ENCODE results near the gene MGAT4A.
"Not testable (repeated sequence)": the region's sequence is repeated elsewhere in the genome, so short reads cannot be mapped to it uniquely, and the experiment has no call there.

Gene MGAT4A

DNA sequence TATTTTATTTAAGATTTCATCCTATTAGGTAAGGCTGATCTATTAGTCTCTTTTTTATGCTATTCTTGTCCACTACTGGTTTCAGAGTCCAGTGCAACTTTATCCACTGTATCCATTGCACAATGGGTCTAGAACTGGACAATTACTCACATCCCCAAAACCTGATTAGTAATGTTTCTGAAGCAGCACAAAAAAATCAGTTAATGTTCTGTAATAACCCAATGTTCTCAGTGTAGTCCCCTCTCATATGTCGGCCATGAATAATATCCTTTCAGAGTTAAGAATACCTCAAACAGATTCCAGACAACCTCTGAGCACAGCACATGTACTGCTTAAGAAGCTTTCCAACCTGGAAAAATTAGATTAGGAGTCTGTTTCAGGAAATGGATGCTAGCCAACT lies 29.7 kb downstream of the MGAT4A start:
- peak in 1 of 2 experiments; percentile 6 for DNase-seq

GRCh38 chr2:98698896-98699295 lies 32.0 kb downstream of the MGAT4A start:
- no peak for DNase-seq

- no peak for DNase-seq
Observed at GRCh38 chr2:98697651-98698337, 33.1 kb downstream of the MGAT4A start.

DNA sequence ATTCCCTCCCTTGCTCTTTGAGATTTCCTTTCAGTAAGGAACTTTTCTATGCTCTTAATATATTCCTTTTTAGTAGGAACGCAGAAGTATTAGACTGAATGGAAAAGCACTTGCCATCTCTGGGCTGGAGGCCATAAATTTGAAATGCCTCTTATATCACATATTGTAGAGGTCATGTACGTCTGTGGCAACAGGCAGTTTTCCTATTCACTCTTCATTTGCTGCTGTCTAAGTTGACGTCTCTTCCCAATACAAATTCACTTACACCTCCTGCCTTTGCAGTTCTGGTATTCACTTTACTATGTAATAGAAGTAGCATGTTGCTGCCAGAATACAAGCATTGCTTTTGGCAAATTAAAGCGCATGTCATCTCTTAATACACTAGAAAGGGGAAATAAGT lies 34.7 kb downstream of the MGAT4A start:
- no peak for DNase-seq

- DNase-seq = no peak
Observed at GRCh38 chr2:98695255-98695654, 35.7 kb downstream of the MGAT4A start.

DNA sequence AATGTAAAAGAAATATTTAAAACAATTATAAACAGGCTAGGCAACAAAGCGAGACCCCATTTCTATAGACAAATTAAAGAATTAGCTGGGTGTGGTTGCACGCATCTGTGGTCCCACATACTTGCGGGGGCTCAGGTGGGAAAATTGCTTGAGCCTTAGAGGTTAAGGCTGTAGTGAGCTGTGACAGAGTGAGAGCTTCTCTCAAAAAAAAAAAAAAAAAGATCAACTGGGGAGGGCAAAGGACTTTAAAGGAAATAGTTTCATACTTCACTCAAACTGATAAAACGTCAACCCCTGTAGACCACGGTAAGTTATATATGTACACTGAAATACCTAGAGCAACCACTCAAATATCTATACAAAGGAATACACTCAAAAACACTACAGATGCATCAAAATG lies 37.5 kb downstream of the MGAT4A start:
- no peak for DNase-seq

DNA sequence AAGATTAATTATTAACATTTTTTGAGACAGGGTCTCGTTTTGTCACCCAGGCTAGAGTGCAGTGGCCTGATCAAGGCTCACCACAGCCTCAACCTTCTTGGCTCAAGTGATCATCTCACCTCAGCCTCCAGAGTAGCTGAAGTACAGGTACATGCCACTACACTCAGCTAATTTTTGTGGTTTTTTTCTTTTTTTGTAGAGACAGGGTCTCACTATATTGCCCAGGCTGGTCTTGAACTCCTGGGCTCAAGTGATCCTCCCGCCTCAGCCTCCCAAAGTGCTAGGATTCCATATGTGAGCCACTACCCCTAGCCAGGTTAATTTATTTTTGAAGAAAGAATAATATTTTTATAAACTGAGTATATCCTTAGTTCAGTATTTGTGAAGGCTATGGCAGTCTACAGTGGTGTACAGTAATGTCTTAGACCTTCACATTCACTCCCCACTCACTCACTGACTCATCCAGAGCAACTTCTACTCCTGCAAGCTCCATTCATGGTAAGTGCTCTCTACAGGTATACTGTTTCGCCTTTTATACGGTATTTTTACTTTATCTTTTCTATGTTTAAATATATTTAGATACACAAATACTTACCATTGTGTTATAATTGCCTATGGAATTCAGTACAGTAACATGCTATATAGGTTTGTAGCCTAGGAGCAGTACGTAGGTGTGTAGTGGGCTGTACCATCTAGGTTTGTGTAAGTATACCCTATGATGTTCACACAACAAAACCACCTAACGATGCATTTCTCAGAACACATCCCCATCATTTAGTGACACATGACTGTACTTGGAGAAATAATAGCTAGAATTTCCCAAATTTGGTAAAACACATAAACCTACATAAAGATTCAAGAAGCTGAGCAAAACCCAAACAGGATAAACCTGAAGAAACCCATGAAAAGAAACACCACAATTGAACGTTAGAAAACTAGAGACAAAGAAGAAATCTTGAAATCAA lies 38.6 kb downstream of the MGAT4A start:
- no peak for DNase-seq

- no peak for DNase-seq
Observed at GRCh38 chr2:98691303-98691702, 39.6 kb downstream of the MGAT4A start.

- DNase-seq = no peak
Observed at GRCh38 chr2:98685930-98686887, 44.7 kb downstream of the MGAT4A start.

GRCh38 chr2:98683728-98684127 lies 47.2 kb downstream of the MGAT4A start:
- no peak for DNase-seq

DNA sequence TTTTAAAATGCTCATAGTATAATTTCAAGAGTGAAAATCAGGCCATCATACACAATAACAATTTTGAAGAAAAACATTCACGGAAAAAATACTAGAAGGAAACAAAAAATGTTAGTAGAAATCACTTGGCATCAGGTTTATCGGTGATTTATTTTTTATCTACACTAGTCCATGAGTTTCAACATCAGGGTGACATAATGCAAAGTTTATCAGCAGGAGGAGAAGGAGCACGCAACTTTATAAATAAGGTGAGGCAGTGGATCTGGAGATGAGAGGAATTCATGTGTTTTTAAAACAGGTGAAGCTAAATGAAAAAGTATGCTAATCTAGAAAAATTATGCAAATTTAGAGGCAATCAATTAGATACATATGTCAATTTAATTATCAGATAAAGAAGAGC lies 54.2 kb downstream of the MGAT4A start:
- no peak for DNase-seq

GRCh38 chr2:98674233-98674964 lies 56.5 kb downstream of the MGAT4A start:
- no peak for DNase-seq

DNA sequence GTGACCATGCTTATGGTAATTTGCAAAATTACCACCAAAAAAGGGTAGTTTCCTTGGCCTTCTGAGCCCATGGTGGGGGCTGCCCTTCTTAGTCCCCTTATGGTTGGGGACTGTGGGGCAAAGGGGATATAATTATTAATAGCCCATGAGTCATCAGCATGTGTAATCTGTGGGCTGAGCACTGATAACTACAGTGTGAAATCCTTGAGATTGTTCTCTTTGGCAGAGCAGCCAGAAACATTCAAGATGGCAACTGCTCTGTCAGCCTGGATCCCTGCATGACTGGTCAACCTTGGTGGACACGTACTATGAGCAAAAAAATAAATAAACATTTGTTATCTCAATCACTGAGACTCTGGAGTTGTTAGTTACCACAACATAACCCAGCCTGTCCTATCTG lies 61.3 kb downstream of the MGAT4A start:
- DNase-seq = no peak

GRCh38 chr2:98665677-98666076 lies 65.3 kb downstream of the MGAT4A start:
- DNase-seq = no peak

- no peak for DNase-seq
Observed at GRCh38 chr2:98664323-98664722, 66.6 kb downstream of the MGAT4A start.

DNA sequence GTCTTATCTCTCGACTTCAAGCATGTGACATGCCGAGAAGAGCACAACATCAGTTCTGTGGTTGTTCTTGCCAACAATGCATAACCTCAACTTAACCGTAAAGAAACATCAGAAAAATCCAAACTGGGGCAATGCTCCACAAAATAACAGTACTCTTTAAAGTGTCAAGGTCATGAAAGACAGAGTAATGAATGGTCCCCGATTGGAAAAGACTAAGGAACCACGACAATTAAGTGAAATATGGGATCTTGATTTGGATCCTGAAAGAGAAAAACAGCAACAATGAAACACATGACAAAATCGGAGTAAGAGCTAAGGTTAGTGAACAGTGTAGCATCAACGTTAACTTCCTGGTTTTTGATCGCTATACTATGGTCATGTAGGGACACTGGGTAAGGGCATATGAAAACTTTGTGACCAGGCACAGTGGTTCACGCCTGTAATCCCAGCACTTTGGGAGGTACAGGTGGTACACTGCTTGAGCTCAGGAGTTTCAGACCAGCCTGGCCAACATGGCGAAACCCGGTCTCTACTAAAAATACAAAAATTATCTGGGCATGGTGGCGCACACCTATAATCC lies 67.3 kb downstream of the MGAT4A start:
- DNase-seq = no peak

DNA sequence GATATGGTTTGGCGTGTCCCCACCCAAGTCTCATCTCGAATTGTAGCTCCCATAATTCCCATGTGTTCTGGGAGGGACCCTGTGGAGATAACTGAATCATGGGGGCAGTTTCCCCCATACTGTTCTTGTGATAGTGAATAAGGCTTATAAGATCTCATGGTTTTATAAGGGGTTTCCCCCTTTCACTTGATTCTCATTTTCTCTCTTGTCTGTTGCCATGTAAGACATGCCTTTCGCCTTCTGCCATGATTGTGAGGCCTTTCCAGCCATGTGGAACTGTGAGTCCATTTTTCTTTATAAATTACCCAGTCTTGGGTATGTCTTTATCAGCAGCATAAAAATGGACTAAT lies 71.5 kb downstream of the MGAT4A start:
- not testable (repeated sequence) for DNase-seq

DNA sequence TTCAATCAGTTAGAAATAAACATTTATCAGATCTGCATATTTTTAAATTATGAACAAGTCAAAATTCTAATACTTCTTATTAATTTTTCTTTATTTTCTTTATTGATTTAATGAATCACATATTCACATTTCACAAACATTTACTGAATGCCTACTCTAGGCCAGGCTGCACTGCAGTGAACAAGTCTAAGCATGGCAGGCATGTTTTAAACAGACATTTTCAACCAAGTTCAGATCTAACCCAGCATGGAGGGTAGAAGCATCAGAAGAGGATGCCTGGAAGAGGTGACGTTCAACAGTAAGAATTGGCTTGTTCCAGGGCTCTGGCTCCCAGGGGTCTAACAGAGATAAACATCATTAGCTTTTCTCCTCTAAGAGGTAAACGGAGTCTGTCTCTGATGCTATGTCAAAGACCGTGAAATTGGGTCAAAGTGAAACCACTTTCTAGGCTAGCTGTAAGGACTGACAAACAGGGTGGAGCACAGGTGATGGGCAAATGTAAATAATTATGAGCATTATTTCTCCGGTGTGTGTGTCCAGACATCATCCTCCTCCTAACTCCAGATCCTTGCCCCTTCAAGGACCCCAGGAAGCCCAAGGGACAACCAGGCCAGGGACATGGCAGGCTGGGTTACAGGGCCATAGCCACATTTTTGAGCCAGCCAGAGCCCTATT lies 72.0 kb downstream of the MGAT4A start:
- DNase-seq = no peak

DNA sequence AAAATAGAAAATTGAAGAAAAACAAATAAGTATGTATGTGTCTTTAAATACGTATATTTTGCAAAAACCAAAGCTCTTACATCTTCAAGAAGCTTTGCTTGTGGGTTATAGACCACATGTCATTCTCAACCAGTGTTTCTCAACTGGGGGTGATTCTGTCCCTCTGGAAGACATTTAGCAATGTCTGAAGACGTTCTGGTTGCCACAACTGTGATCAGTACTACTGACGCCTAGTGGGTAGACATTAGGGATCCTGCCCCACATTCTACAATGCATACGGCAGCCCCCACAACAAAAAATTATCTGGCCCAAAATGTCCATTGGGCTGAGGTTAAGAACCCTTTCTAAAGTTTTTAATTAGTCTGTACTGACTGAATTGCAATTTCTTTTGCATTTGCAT lies 74.1 kb downstream of the MGAT4A start:
- DNase-seq = no peak

- DNase-seq = no peak
Observed at GRCh38 chr2:98654699-98655495, 76.0 kb downstream of the MGAT4A start.

GRCh38 chr2:98650998-98651397 lies 79.9 kb downstream of the MGAT4A start:
- DNase-seq = no peak
